MM.1S (cell line): Measurements from ENCODE around the gene RAVER1.

Source experiments
- DNase-seq: peaks from one replicate; pipeline ENCODE4 v3.0.0-alpha.2; 2015
- H2AFZ ChIP-seq: fragments of 300-600 bp; sonication (generic); 2 replicates; pipeline ENCODE4 v1.6.0; 2016; ENCODE audit warnings: antibody characterized with exemption, low read length
- H3F3A ChIP-seq: fragments of 300-600 bp; sonication (generic); 2 replicates; pipeline ENCODE4 v1.6.1; 2016; ENCODE audit warnings: mild to moderate bottlenecking, antibody characterized with exemption, low read length, moderate library complexity, mixed read lengths; ENCODE audit not compliant: insufficient read depth
- H3K27ac ChIP-seq: fragments of 300-600 bp; sonication (generic); 2 replicates; pipeline ENCODE4 v1.5.1; 2016; ENCODE audit warnings: mild to moderate bottlenecking, low read length
- H3K27me3 ChIP-seq: fragments of 300-600 bp; sonication (generic); replicated peaks from 2 replicates; pipeline ENCODE4 v1.6.0; 2016; ENCODE audit warnings: low read length; ENCODE audit not compliant: insufficient read depth
- H3K36me3 ChIP-seq: fragments of 300-600 bp; sonication (generic); replicated peaks from 2 replicates; pipeline ENCODE4 v1.6.1; 2016; ENCODE audit warnings: mild to moderate bottlenecking, low read length, mixed read lengths; ENCODE audit not compliant: insufficient read depth
- H3K4me1 ChIP-seq: fragments of 300-600 bp; sonication (generic); 2 replicates; pipeline ENCODE4 v1.6.1; 2016; ENCODE audit warnings: low read length, mixed read lengths
- H3K4me2 ChIP-seq: fragments of 300-600 bp; sonication (generic); 2 replicates; pipeline ENCODE4 v1.6.0; 2016; ENCODE audit warnings: low read depth, low read length
- H3K4me3 ChIP-seq: fragments of 300-600 bp; sonication (generic); 2 replicates; pipeline ENCODE4 v1.5.1; 2016; ENCODE audit warnings: low read length, mixed read lengths
- H3K79me2 ChIP-seq: fragments of 300-600 bp; sonication (generic); 2 replicates; pipeline ENCODE4 v1.6.1; 2016; ENCODE audit warnings: mixed run types, low read length, mixed read lengths
- H3K9ac ChIP-seq: fragments of 300-600 bp; sonication (generic); 2 replicates; pipeline ENCODE4 v1.6.1; 2016; ENCODE audit warnings: low read length, mixed read lengths
- H3K9me2 ChIP-seq: fragments of 300-600 bp; sonication (generic); replicated peaks from 2 replicates; pipeline ENCODE4 v1.6.1; 2016; ENCODE audit warnings: mild to moderate bottlenecking, low read length, mixed read lengths; ENCODE audit not compliant: insufficient read depth
- H3K9me3 ChIP-seq: fragments of 300-600 bp; sonication (generic); replicated peaks from 2 replicates; pipeline ENCODE4 v1.6.1; 2016; ENCODE audit warnings: mild to moderate bottlenecking, low read length, mixed read lengths; ENCODE audit not compliant: insufficient read depth
- H4K20me1 ChIP-seq: fragments of 300-600 bp; sonication (generic); 2 replicates; pipeline ENCODE4 v1.6.1; 2016; ENCODE audit warnings: mild to moderate bottlenecking, low read length, moderate library complexity, mixed read lengths; ENCODE audit not compliant: insufficient read depth
- CTCF ChIP-seq: fragments of 300-600 bp; sonication (generic); IDR thresholded peaks from 2 replicates; pipeline ENCODE4 v1.5.1; 2016; ENCODE audit warnings: antibody characterized with exemption, low read length, mixed read lengths
- EZH2 ChIP-seq: fragments of 300-600 bp; sonication (generic); optimal IDR thresholded peaks from 2 replicates; pipeline ENCODE3; 2017; ENCODE audit warnings: low read depth, mild to moderate bottlenecking, antibody characterized with exemption, low read length, mixed read lengths
- EZH2phosphoT487 ChIP-seq: fragments of 300-600 bp; sonication (generic); IDR thresholded peaks from 2 replicates; pipeline ENCODE4 v1.6.1; 2018; ENCODE audit warnings: antibody characterized with exemption, low read length

The RAVER1 gene

GRCh38 chr19:10295847-10296591, 37.3 kb downstream of the RAVER1 start:
- Histone ChIP-seq H4K20me1 (no peaks in the 10 kb centered on the region), H3K9ac (no peak overlapping the region), H3K4me3 (peak overlapping the region; percentile 53), H3K9me3 (no peaks in the 10 kb centered on the region), H3K27ac (no peak overlapping the region), H2AFZ (peak overlapping the region; percentile 82), H3K9me2 (no peaks in the 10 kb centered on the region), H3K36me3 (no peaks in the 10 kb centered on the region), H3K79me2 (no peaks in the 10 kb centered on the region), H3K4me1 (peaks cover 15% of the 10 kb centered on the region), H3K4me2 (peak overlapping the region; percentile 95), H3F3A (0 out of 2 replicates have a peak, but pooled peaks cover 6% of the 10 kb centered on the region), H3K27me3 (peaks cover 16% of the 10 kb centered on the region)
- TF ChIP-seq CTCF: no peak
- no peak for TF ChIP-seq EZH2
- TF ChIP-seq EZH2phosphoT487: no peak
- DNase-seq: no peak

GRCh38 chr19:10295305-10295846, 38.0 kb downstream of the RAVER1 start:
- Histone ChIP-seq H3K27ac (no peak overlapping the region), H2AFZ (peak overlapping the region; percentile 82)

GRCh38 chr19:10294368-10294697, 39.0 kb downstream of the RAVER1 start:
- 0 out of 2 replicates have a peak, but pooled peaks cover 6% of the 10 kb centered on the region for H3F3A ChIP-seq
- H3K4me1 ChIP-seq: peaks cover 23% of the 10 kb centered on the region
- no peak overlapping the region for H3K27ac ChIP-seq
- no peaks in the 10 kb centered on the region for H3K36me3 ChIP-seq
- no peak overlapping the region for H3K4me3 ChIP-seq
- H3K9me3 ChIP-seq: no peaks in the 10 kb centered on the region
- no peaks in the 10 kb centered on the region for H3K9me2 ChIP-seq
- no peaks in the 10 kb centered on the region for H4K20me1 ChIP-seq
- no peaks in the 10 kb centered on the region for H3K79me2 ChIP-seq
- no peak for DNase-seq
- no peak overlapping the region for H2AFZ ChIP-seq
- no peak overlapping the region for H3K9ac ChIP-seq
- TF ChIP-seq CTCF (no peak), EZH2 (no peak), EZH2phosphoT487 (no peak)
- peaks cover 28% of the 10 kb centered on the region for H3K27me3 ChIP-seq
- no peak overlapping the region for H3K4me2 ChIP-seq

More at GRCh38 chr19:10295305-10295846, 38.0 kb downstream of the RAVER1 start:
- H3K9ac ChIP-seq: no peak overlapping the region
- H3K4me2 ChIP-seq: peak overlapping the region; percentile 95
- TF ChIP-seq CTCF (0 out of 2 replicates have a peak, but pooled peaks have one; percentile 5), EZH2 (no peak), EZH2phosphoT487 (no peak)
- H4K20me1 ChIP-seq: no peaks in the 10 kb centered on the region
- no peaks in the 10 kb centered on the region for H3K9me2 ChIP-seq
- H3F3A ChIP-seq: 0 out of 2 replicates have a peak, but pooled peaks cover 6% of the 10 kb centered on the region
- H3K4me3 ChIP-seq: peak overlapping the region; percentile 53
- no peaks in the 10 kb centered on the region for H3K36me3 ChIP-seq
- peak; percentile 50 for DNase-seq
- no peaks in the 10 kb centered on the region for H3K9me3 ChIP-seq
- no peaks in the 10 kb centered on the region for H3K79me2 ChIP-seq
- peaks cover 23% of the 10 kb centered on the region for H3K27me3 ChIP-seq
- H3K4me1 ChIP-seq: peaks cover 18% of the 10 kb centered on the region
